WTC11 (cell line): ENCODE data around the gene PRKCE. TPM values are rescaled to one million over a fixed set of nuclear protein-coding genes. Genes with fewer than 3 reads are reported as not detected.

ENCODE experiments used
- ATAC-seq: fragments of 200-7000 bp; cut with Tn5 transposase; 2 replicates; pipeline ENCODE4 v1.10.0; 2021; ENCODE audit warnings: mild to moderate bottlenecking, moderate library complexity
- CTCF ChIA-PET: fragments of 300-600 bp; sonication (Branson Sonifier 250); formaldehyde crosslinking; loops from one replicate; lab custom pipeline; 2021; ENCODE audit warnings: antibody characterized with exemption; lab: Charles Lee
- POLR2A ChIA-PET: fragments of 350-600 bp; sonication (Branson Sonifier 250); formaldehyde crosslinking; loops from one replicate; lab custom pipeline; 2021; ENCODE audit warnings: antibody characterized with exemption; lab: Charles Lee
- DNase-seq: peaks from one replicate; pipeline ENCODE4 v3.0.0; 2021; ENCODE audit warnings: low spot score
- H3K27ac Mint-ChIP-seq: 2 replicates; pipeline ENCODE4 v1.8.0; 2021; ENCODE audit warnings: mixed read lengths
- H3K27me3 Mint-ChIP-seq: 2 replicates; pipeline ENCODE4 v1.8.0; 2021; ENCODE audit warnings: low read depth, mild to moderate bottlenecking, moderate library complexity, mixed read lengths
- H3K36me3 Mint-ChIP-seq: 2 replicates; pipeline ENCODE4 v1.8.0; 2021; ENCODE audit warnings: mixed read lengths
- H3K4me1 Mint-ChIP-seq: 2 replicates; pipeline ENCODE4 v1.8.0; 2022; ENCODE audit warnings: mixed read lengths
- H3K4me3 Mint-ChIP-seq: 2 replicates; pipeline ENCODE4 v1.8.0; 2021; ENCODE audit warnings: mild to moderate bottlenecking, moderate library complexity, mixed read lengths
- H3K9me3 Mint-ChIP-seq: 2 replicates; pipeline ENCODE4 v1.8.0; 2021; ENCODE audit warnings: mixed read lengths
- AFF4 ChIP-seq: sonication (generic); formaldehyde crosslinking; IDR thresholded peaks from 2 replicates; pipeline ENCODE4 v1.8.1; 2023; ENCODE audit warnings: mild to moderate bottlenecking, missing genetic modification reagents, borderline replicate concordance
- AR ChIP-seq: fragments of 250-450 bp; sonication (Bioruptor Pico); IDR thresholded peaks from 2 replicates; pipeline ENCODE4 v1.9.0; 2021; ENCODE audit warnings: mild to moderate bottlenecking
- ATF1 ChIP-seq: sonication (generic); formaldehyde crosslinking; IDR thresholded peaks from 2 replicates; pipeline ENCODE4 v1.8.1; 2023; ENCODE audit warnings: mild to moderate bottlenecking, moderate library complexity, missing genetic modification reagents
- ATF2 ChIP-seq: sonication (generic); formaldehyde crosslinking; IDR thresholded peaks from 2 replicates; pipeline ENCODE4 v1.8.1; 2022; ENCODE audit warnings: low read depth, missing genetic modification reagents, borderline replicate concordance
- CBFB ChIP-seq: sonication (generic); formaldehyde crosslinking; IDR thresholded peaks from 2 replicates; pipeline ENCODE4 v1.8.1; 2022; ENCODE audit warnings: mild to moderate bottlenecking, low read depth, missing genetic modification reagents
- CDX4 ChIP-seq: fragments of 250-450 bp; sonication (Bioruptor Pico); IDR thresholded peaks from 2 replicates; pipeline ENCODE4 v1.9.0; 2021; ENCODE audit warnings: moderate library complexity, mild to moderate bottlenecking, inconsistent platforms, borderline replicate concordance
- CREB1 ChIP-seq: sonication (generic); formaldehyde crosslinking; IDR thresholded peaks from 2 replicates; pipeline ENCODE4 v1.8.0; 2023; ENCODE audit warnings: mild to moderate bottlenecking, missing genetic modification reagents
- E2F4 ChIP-seq: sonication (generic); formaldehyde crosslinking; IDR thresholded peaks from 2 replicates; pipeline ENCODE4 v1.8.1; 2022; ENCODE audit warnings: low read depth, mild to moderate bottlenecking, moderate library complexity, missing genetic modification reagents, borderline replicate concordance
- EMX1 ChIP-seq: fragments of 250-450 bp; sonication (Bioruptor Pico); IDR thresholded peaks from 2 replicates; pipeline ENCODE4 v1.8.0; 2021; ENCODE audit warnings: mild to moderate bottlenecking
- GRHL2 ChIP-seq: fragments of 250-450 bp; sonication (Bioruptor Pico); IDR thresholded peaks from 2 replicates; pipeline ENCODE4 v1.8.0; 2022; ENCODE audit warnings: mild to moderate bottlenecking, moderate library complexity; ENCODE audit not compliant: insufficient replicate concordance, severe bottlenecking
- HMGXB4 ChIP-seq: sonication (generic); formaldehyde crosslinking; IDR thresholded peaks from 2 replicates; pipeline ENCODE4 v1.8.1; 2023; ENCODE audit warnings: mild to moderate bottlenecking, moderate library complexity, missing genetic modification reagents
- IRF2 ChIP-seq: sonication (generic); formaldehyde crosslinking; IDR thresholded peaks from 2 replicates; pipeline ENCODE4 v1.8.0; 2022; ENCODE audit warnings: low read depth, missing genetic modification reagents, borderline replicate concordance
- JUN ChIP-seq: sonication (generic); formaldehyde crosslinking; IDR thresholded peaks from 2 replicates; pipeline ENCODE4 v1.8.0; 2023; ENCODE audit warnings: mild to moderate bottlenecking, missing genetic modification reagents
- NFYB ChIP-seq: sonication (generic); formaldehyde crosslinking; conservative IDR thresholded peaks from 2 replicates; pipeline ENCODE4 v1.8.0; 2022; ENCODE audit warnings: low read depth, missing genetic modification reagents
- PRDM15 ChIP-seq: sonication (generic); formaldehyde crosslinking; IDR thresholded peaks from 2 replicates; pipeline ENCODE4 v1.8.0; 2022; ENCODE audit warnings: missing genetic modification reagents
- USF1 ChIP-seq: sonication (generic); formaldehyde crosslinking; IDR thresholded peaks from 2 replicates; pipeline ENCODE4 v1.8.0; 2022; ENCODE audit warnings: mild to moderate bottlenecking, missing genetic modification reagents
- ZNF317 ChIP-seq: sonication (generic); formaldehyde crosslinking; IDR thresholded peaks from 2 replicates; pipeline ENCODE4 v1.8.1; 2023; ENCODE audit warnings: low read depth, mild to moderate bottlenecking, moderate library complexity, missing genetic modification reagents, borderline replicate concordance
- ZSCAN18 ChIP-seq: fragments of 250-450 bp; sonication (Bioruptor Pico); IDR thresholded peaks from 2 replicates; pipeline ENCODE4 v2.1.2; 2022; ENCODE audit warnings: mild to moderate bottlenecking, moderate library complexity
- total RNA-seq: library from RNA; stranded (reverse); gene quantifications from 3 replicates; pipeline ENCODE4 v1.2.3, GENCODE V29; 2021

PRKCE gene
- total RNA-seq, 1 experiment from 2014 or later: 5.8 TPM

- DNase-seq: no peak
- Mint-ChIP-seq H3K36me3 (no peaks in the 10 kb centered on the region), H3K4me1 (peaks cover 4% of the 10 kb centered on the region; the same call in 1 of the 2 replicates), H3K27ac (no peak overlapping the region), H3K4me3 (no peak overlapping the region), H3K27me3 (no peaks in the 10 kb centered on the region), H3K9me3 (no peaks in the 10 kb centered on the region)
- POLR2A ChIA-PET: no interaction called here
- CTCF ChIA-PET: interaction anchor here (0.6 to 1.2 kb wide), 4 partner anchors 13 to 330 kb away, joined by 3 to 5 read pairs (median 3); no protein-coding TSS in a partner anchor
- no peak for ATAC-seq
- no peak for TF ChIP-seq HMGXB4
- no peak for TF ChIP-seq NFYB (CRISPR knock-in tag)
- no peak for TF ChIP-seq CDX4 (CRISPR knock-in tag)
- no peak for TF ChIP-seq ZSCAN18 (CRISPR knock-in tag)
- TF ChIP-seq JUN: no peak
- TF ChIP-seq PRDM15: no peak
- TF ChIP-seq CREB1 (CRISPR knock-in tag): no peak
- TF ChIP-seq ATF2 (CRISPR knock-in tag): no peak
- TF ChIP-seq EMX1 (CRISPR knock-in tag): no peak
- TF ChIP-seq AFF4 (CRISPR knock-in tag): no peak
- TF ChIP-seq GRHL2 (CRISPR knock-in tag): no peak
- no peak for TF ChIP-seq E2F4 (CRISPR knock-in tag)
- no peak for TF ChIP-seq AR (CRISPR knock-in tag)
- no peak for TF ChIP-seq ATF1 (CRISPR knock-in tag)
- TF ChIP-seq USF1 (CRISPR knock-in tag): no peak
- TF ChIP-seq IRF2 (CRISPR knock-in tag): no peak
- TF ChIP-seq ZNF317 (CRISPR knock-in tag): no peak
- no peak for TF ChIP-seq CBFB
Measured at GRCh38 chr2:45980161-45980865, 328.8 kb downstream of the PRKCE start.
